Fibroblast of villous mesenchyme (primary cell): ENCODE measurements around the gene GIPC2. TPM values are rescaled to one million over a fixed set of nuclear protein-coding genes. Genes with fewer than 3 reads are reported as not detected.
"Not testable (repeated sequence)": the region's sequence is repeated elsewhere in the genome, so short reads cannot be mapped to it uniquely, and the experiment has no call there.

Experiments
- DNase-seq: peaks from one replicate; pipeline ENCODE4 v3.0.0-alpha.2; 2010; ENCODE audit warnings: low read depth
- H3K4me3 ChIP-seq: 2 replicates; pipeline ENCODE4 v1.5.1; 2011; ENCODE audit warnings: low read depth, mild to moderate bottlenecking, low read length
- total RNA-seq: library from RNA; depleted of rRNA; stranded (reverse); fragments of >200 nt; gene quantifications from 2 replicates; pipeline ENCODE4 v1.2.3, GENCODE V29; 2012
- TF ChIP-seq, protein P1 (sequence below): IDR thresholded peaks from 2 replicates; pipeline ENCODE4 v1.5.1; 2012; ENCODE audit warnings: low read depth, mild to moderate bottlenecking, low read length; ENCODE audit not compliant: insufficient read depth

The GIPC2 gene
- total RNA-seq, 1 donor, result 0.43 TPM

- TF ChIP-seq, protein P1, sequence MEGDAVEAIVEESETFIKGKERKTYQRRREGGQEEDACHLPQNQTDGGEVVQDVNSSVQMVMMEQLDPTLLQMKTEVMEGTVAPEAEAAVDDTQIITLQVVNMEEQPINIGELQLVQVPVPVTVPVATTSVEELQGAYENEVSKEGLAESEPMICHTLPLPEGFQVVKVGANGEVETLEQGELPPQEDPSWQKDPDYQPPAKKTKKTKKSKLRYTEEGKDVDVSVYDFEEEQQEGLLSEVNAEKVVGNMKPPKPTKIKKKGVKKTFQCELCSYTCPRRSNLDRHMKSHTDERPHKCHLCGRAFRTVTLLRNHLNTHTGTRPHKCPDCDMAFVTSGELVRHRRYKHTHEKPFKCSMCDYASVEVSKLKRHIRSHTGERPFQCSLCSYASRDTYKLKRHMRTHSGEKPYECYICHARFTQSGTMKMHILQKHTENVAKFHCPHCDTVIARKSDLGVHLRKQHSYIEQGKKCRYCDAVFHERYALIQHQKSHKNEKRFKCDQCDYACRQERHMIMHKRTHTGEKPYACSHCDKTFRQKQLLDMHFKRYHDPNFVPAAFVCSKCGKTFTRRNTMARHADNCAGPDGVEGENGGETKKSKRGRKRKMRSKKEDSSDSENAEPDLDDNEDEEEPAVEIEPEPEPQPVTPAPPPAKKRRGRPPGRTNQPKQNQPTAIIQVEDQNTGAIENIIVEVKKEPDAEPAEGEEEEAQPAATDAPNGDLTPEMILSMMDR, result no peak
- no peak overlapping the region for H3K4me3 ChIP-seq
- no peak for DNase-seq
These were observed 26.4 kb downstream of the GIPC2 start for GRCh38 chr1:78072216-78072615.

GRCh38 chr1:78073441-78073840, 27.7 kb downstream of the GIPC2 start:
- no peak overlapping the region for H3K4me3 ChIP-seq
- no peak for DNase-seq
- TF ChIP-seq, protein P1, result no peak

- no peak for DNase-seq
- TF ChIP-seq, protein P1, result no peak
- H3K4me3 ChIP-seq, result no peak overlapping the region
These were observed 29.9 kb downstream of the GIPC2 start for GRCh38 chr1:78075621-78076020.

GRCh38 chr1:78078358-78078757, 32.6 kb downstream of the GIPC2 start:
- no peak overlapping the region for H3K4me3 ChIP-seq
- DNase-seq, result no peak
- TF ChIP-seq, protein P1, result no peak

GRCh38 chr1:78079580-78079979, 33.8 kb downstream of the GIPC2 start:
- TF ChIP-seq, protein P1, result no peak
- peak; percentile 35 for DNase-seq
- no peak overlapping the region for H3K4me3 ChIP-seq

GRCh38 chr1:78080767-78081166, 35.0 kb downstream of the GIPC2 start:
- DNase-seq, result no peak
- TF ChIP-seq, protein P1, result no peak
- peak overlapping the region; percentile 0 for H3K4me3 ChIP-seq

DNA sequence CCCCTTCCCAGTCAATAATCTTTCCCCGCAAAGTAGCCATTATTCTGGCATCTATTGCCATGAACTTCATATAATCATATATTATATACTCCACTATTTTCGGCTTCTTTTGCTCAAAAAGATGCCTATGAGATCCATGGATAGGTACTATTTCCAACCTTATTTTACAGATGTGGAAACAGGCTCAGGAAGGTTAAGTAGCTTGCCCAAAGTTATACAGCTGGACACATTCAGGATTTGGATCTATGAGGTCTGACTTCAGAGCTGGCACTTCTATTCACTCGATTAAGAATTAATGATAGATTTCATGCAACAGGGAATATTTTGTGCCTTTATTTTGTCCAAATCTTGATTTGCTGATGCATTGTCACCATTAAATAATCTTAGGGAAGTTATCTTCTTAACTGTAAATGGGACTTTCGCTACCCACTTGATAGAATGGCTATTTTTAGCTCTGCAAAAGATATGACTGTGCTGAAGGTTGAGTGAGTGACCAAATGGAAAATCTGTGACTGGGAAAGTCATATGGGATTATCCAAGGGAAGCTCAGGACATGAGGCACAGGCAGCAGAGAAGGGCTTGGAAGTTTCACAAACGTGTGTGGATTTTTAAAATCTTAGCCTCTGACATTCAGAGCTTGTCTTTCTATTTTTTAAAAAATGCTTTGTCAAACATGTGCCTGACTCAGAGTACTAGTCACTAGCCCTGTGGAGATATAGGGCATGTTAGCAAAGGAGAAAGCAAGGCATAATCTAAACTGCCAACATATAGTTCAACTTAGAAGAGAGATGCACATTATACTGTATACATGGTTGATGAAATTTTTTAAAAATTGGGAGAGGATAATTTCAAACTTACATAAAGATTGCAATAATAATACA, 36.5 kb downstream of the GIPC2 start:
- DNase-seq, result no peak
- no peak overlapping the region for H3K4me3 ChIP-seq
- TF ChIP-seq, protein P1, result no peak

GRCh38 chr1:78084639-78085038, 38.9 kb downstream of the GIPC2 start:
- H3K4me3 ChIP-seq, DNase-seq: not testable (repeated sequence)
